C4-2B (cell line): ENCODE data around the gene CHRM4.

Experiments used
- H3K27ac ChIP-seq: fragments of 450-650 bp; 2 replicates; pipeline ENCODE4 v1.5.1; 2017
- ZFX ChIP-seq: fragments of 450-650 bp; IDR thresholded peaks from 2 replicates; pipeline ENCODE4 v1.6.1; 2017
- TF ChIP-seq, protein P1 (sequence below): fragments of 450-650 bp; conservative IDR thresholded peaks from 2 replicates; pipeline ENCODE4 v1.5.1; 2017; ENCODE audit warnings: mild to moderate bottlenecking

The CHRM4 gene

DNA sequence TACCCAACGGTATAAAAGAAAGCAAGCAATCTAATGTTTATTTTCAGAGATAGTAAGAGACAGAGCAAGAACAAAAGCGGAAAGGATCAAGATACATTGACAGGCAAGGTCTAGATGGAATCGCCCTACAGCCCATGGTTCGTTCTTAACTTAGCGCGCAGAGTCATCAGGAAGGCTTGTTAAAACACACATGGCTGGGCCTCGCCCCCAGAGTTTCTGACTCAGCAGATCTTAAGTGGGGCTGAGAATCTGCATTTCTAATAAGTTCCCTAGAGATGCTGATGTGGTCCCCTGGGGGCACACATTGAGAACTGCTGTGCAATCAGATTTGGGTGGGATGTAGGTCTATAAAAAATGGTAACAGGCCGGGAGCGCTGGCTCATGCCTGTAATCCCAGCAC lies 35.8 kb upstream of the CHRM4 start:
- no peak for TF ChIP-seq ZFX
- TF ChIP-seq, protein P1, sequence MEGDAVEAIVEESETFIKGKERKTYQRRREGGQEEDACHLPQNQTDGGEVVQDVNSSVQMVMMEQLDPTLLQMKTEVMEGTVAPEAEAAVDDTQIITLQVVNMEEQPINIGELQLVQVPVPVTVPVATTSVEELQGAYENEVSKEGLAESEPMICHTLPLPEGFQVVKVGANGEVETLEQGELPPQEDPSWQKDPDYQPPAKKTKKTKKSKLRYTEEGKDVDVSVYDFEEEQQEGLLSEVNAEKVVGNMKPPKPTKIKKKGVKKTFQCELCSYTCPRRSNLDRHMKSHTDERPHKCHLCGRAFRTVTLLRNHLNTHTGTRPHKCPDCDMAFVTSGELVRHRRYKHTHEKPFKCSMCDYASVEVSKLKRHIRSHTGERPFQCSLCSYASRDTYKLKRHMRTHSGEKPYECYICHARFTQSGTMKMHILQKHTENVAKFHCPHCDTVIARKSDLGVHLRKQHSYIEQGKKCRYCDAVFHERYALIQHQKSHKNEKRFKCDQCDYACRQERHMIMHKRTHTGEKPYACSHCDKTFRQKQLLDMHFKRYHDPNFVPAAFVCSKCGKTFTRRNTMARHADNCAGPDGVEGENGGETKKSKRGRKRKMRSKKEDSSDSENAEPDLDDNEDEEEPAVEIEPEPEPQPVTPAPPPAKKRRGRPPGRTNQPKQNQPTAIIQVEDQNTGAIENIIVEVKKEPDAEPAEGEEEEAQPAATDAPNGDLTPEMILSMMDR: no peak
- H3K27ac ChIP-seq: no peak overlapping the region

DNA sequence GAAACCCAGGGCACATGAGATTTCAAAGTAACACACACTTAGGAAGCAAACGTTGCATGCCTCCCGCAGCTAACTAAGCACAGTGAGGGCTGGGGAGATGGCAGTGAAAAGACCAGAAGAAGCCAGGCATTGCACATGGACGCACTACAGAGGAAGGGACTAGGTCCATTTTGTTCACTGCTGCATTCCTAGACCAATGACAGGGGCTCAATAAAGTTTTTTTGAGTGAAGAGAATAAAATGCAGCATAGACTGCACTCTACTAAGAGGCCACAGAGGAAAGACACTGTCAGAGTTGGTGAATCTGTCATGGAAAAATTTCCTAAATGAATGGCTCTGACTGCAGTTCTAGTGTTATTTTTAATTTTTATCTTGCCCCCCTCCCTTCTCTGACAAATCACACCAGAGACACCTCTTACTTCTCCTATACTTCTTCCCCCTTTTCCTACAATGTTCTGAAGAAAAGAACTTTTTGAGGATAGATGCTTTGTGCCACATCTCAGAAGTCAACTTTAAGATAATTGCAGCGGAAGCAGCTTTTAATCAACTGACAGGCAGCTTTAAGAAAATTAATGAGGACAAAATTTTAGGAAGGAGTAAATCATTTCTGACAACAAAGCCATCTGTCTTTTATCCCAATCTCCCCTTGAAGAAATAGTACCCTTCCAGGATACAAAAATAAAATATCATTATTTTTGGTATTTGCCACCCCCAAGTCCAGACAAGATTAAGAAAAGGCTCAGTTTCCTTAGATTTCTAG lies 34.8 kb upstream of the CHRM4 start:
- no peak for TF ChIP-seq ZFX
- TF ChIP-seq, protein P1: no peak
- no peak overlapping the region for H3K27ac ChIP-seq

DNA sequence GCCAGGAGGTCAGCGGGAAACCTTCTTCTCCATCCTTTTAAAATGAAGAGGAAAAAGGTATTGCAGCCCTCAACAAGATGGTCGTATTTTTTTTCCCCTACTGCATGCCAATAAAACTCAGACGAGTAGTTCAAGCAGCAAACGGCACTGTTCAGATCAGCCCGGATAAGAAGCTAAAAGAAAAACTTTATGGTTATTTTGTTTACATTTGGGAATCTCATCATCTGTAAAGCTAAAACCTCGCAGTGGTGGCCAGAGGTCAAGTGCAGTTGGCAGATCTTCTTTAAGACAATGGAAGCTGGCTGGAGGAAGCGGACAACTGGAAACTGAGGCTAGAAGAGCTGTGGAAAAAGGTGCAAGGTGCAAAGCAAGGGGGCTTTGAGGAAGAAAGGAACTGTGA lies 31.0 kb upstream of the CHRM4 start:
- H3K27ac ChIP-seq: no peak overlapping the region
- TF ChIP-seq ZFX: no peak
- TF ChIP-seq, protein P1: no peak

DNA sequence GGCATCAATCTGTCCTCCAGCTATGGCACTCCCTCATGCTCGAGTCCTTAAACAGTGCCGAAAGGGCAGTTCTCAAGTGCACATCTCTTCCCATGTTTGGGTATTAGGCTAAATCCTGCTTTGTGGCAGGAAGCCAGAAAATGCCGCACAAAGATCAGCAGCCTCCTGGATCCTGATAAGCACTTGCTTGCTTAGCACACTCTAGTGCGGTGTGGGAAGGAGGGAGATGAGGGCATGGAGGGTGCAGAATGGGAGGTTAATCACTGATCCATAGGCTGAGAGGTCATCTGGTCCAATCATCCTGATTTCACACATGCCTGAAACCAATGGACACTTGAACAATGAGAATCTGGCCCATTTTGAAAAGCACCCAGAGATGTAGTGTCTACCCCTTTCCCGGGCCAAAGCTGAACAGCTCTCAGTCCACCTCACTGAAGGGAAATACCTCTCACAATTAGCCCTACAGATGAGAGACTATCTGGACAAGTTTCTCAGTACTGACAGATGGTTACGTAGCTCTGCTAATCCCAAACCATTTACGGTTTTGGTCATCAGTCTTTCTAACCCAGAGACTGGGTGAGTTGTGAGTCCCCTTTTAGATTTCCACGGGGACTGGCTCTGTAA lies 29.8 kb upstream of the CHRM4 start:
- TF ChIP-seq ZFX: no peak
- TF ChIP-seq, protein P1: no peak
- H3K27ac ChIP-seq: no peak overlapping the region

DNA sequence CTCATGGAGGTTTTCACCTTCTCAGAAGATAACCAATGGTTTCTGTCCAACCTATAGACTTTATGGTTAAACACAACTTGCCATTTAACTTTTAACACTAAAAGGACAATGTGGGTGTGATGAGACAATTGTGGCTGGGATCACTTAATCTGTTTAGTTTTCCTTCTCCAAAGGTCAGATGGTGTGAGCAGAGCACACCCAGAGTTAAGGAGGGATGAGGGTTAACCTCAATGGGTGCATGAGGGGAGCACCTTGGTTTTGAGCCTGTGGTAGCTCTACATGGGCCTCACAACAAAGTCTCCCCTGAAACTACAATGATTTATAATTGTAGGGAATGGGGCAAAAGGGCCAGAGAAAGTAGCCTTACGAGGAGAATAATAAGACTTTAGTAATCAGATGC lies 28.9 kb upstream of the CHRM4 start:
- TF ChIP-seq, protein P1: no peak
- no peak for TF ChIP-seq ZFX
- H3K27ac ChIP-seq: no peak overlapping the region

DNA sequence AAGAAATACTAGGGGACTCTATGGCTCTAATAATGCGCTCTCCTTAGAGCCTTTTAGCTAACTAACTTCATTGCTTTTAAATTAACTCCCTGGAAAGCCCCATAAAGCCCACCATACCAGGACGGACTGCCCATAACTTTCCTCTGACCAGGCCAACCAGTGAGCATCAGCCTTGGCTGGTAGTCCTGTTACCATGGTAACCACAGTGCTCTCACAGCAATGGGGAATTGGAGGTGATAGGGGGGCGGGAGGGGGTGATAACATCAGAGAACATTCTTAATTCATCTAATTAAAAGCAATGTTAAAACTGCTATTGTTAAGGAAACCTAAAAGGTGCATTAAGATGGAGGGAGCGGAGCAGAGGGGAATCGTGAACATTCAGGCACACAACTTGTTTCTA lies 27.2 kb upstream of the CHRM4 start:
- H3K27ac ChIP-seq: no peak overlapping the region

DNA sequence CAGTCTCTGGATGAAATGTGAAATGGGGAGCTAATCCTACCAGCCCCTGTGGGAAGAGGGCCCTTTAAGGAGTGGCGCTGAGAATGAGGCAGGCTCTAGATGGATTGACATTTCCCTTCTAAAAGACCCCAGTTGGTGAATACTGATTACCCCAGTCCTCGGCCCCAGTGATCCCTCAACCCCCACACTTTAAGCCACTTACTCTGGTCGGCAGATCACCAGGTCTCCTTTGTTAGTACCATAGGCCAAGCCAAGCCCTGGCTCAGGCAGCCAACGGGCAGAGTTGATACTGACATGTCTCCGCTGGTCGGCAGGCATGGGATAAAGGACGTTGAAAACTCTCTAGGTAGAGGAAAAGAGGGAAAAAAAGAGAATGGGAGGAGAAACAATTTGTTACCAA lies 26.1 kb upstream of the CHRM4 start:
- no peak overlapping the region for H3K27ac ChIP-seq
- TF ChIP-seq, protein P1: no peak
- TF ChIP-seq ZFX: no peak

More for the DNA sequence above, 27.2 kb upstream of the CHRM4 start:
- TF ChIP-seq, protein P1: no peak
